DOHH2 (cell line): Measurements from ENCODE around the gene MCF2L2.

ENCODE experiments used
- H3F3A ChIP-seq: fragments of 200-600 bp; sonication (generic), shearing (Covaris generic); 2 replicates; pipeline ENCODE4 v1.6.0; 2016; ENCODE audit warnings: antibody characterized with exemption, mild to moderate bottlenecking; ENCODE audit not compliant: control insufficient read depth, insufficient read depth
- H3K27ac ChIP-seq: fragments of 200-600 bp; sonication (generic); 2 replicates; pipeline ENCODE4 v1.5.1; 2014; ENCODE audit warnings: low read depth, mild to moderate bottlenecking, low read length, moderate library complexity
- H3K27me3 ChIP-seq: fragments of 200-600 bp; sonication (generic); 2 replicates; pipeline ENCODE4 v1.6.1; 2014; ENCODE audit warnings: mild to moderate bottlenecking, low read length, mixed read lengths; ENCODE audit not compliant: control insufficient read depth
- H3K36me3 ChIP-seq: fragments of 200-600 bp; sonication (generic); 2 replicates; pipeline ENCODE4 v1.6.1; 2014; ENCODE audit warnings: mild to moderate bottlenecking, low read length, moderate library complexity, mixed read lengths; ENCODE audit not compliant: control insufficient read depth
- H3K4me1 ChIP-seq: fragments of 200-600 bp; sonication (generic); 2 replicates; pipeline ENCODE4 v1.6.1; 2014; ENCODE audit warnings: mild to moderate bottlenecking, low read length, mixed read lengths; ENCODE audit not compliant: control insufficient read depth
- H3K4me2 ChIP-seq: fragments of 200-600 bp; sonication (generic); 2 replicates; pipeline ENCODE4 v1.6.0; 2014; ENCODE audit warnings: mild to moderate bottlenecking, low read length, moderate library complexity
- H3K4me3 ChIP-seq: fragments of 200-600 bp; sonication (generic); 2 replicates; pipeline ENCODE4 v1.5.1; 2014; ENCODE audit warnings: mild to moderate bottlenecking, low read length, mixed read lengths
- H3K79me2 ChIP-seq: fragments of 200-600 bp; sonication (generic); 2 replicates; pipeline ENCODE4 v1.6.1; 2014; ENCODE audit warnings: mild to moderate bottlenecking, low read length, mixed read lengths; ENCODE audit not compliant: control insufficient read depth
- H3K9me2 ChIP-seq: fragments of 200-600 bp; sonication (generic); replicated peaks from 2 replicates; pipeline ENCODE4 v1.6.1; 2014; ENCODE audit warnings: mild to moderate bottlenecking, low read length, mixed read lengths; ENCODE audit not compliant: control insufficient read depth
- H3K9me3 ChIP-seq: fragments of 200-600 bp; sonication (generic); 2 replicates; pipeline ENCODE4 v1.6.1; 2014; ENCODE audit warnings: antibody characterized with exemption, low read length, mixed read lengths; ENCODE audit not compliant: control insufficient read depth, insufficient read depth
- H4K20me1 ChIP-seq: fragments of 200-600 bp; sonication (generic); 2 replicates; pipeline ENCODE4 v1.6.0; 2014; ENCODE audit warnings: low read depth, mild to moderate bottlenecking, antibody characterized with exemption, low read length, moderate library complexity; ENCODE audit not compliant: control insufficient read depth, insufficient read depth
- CTCF ChIP-seq: fragments of 200-600 bp; sonication (generic); IDR thresholded peaks from one replicate; pipeline ENCODE4 v1.5.1; 2014; ENCODE audit warnings: antibody characterized with exemption, mild to moderate bottlenecking, low read depth, low read length; ENCODE audit not compliant: poor library complexity, severe bottlenecking
- EZH2phosphoT487 ChIP-seq: fragments of 200-600 bp; sonication (generic); IDR thresholded peaks from 2 replicates; pipeline ENCODE4 v1.6.1; 2017; ENCODE audit warnings: borderline replicate concordance, mild to moderate bottlenecking, antibody characterized with exemption, low read length, moderate library complexity, mixed read lengths

Gene MCF2L2

GRCh38 chr3:183151821-183152351 is 276.5 kb downstream of the MCF2L2 start:
- no peak overlapping the region for H3K4me2 ChIP-seq
- no peak for TF ChIP-seq CTCF
- H3K4me1 ChIP-seq: peaks cover 11% of the 10 kb centered on the region
- no peaks in the 10 kb centered on the region for H3K9me3 ChIP-seq
- H4K20me1 ChIP-seq: no peaks in the 10 kb centered on the region
- no peaks in the 10 kb centered on the region for H3K9me2 ChIP-seq
- H3K27ac ChIP-seq: no peak overlapping the region
- H3K36me3 ChIP-seq: no peaks in the 10 kb centered on the region
- no peaks in the 10 kb centered on the region for H3F3A ChIP-seq
- H3K79me2 ChIP-seq: no peaks in the 10 kb centered on the region
- peaks cover 42% of the 10 kb centered on the region for H3K27me3 ChIP-seq
- H3K4me3 ChIP-seq: no peak overlapping the region

- Histone ChIP-seq H3K27me3 (peaks cover 37% of the 10 kb centered on the region), H3K4me2 (no peak overlapping the region), H3K4me1 (peaks cover 11% of the 10 kb centered on the region), H4K20me1 (no peaks in the 10 kb centered on the region), H3K9me3 (no peaks in the 10 kb centered on the region), H3K36me3 (no peaks in the 10 kb centered on the region), H3K79me2 (no peaks in the 10 kb centered on the region), H3K4me3 (no peak overlapping the region), H3K27ac (no peak overlapping the region), H3F3A (no peaks in the 10 kb centered on the region), H3K9me2 (no peaks in the 10 kb centered on the region)
- no peak for TF ChIP-seq EZH2phosphoT487
- TF ChIP-seq CTCF: no peak
Observed at GRCh38 chr3:183151086-183151485, 277.3 kb downstream of the MCF2L2 start.

- H3K4me2 ChIP-seq: no peak overlapping the region
- H3K4me3 ChIP-seq: no peak overlapping the region
- peaks cover 30% of the 10 kb centered on the region for H3K27me3 ChIP-seq
- no peaks in the 10 kb centered on the region for H3K9me3 ChIP-seq
- no peak for TF ChIP-seq EZH2phosphoT487
- TF ChIP-seq CTCF: no peak
- no peaks in the 10 kb centered on the region for H4K20me1 ChIP-seq
- no peaks in the 10 kb centered on the region for H3K9me2 ChIP-seq
- H3K36me3 ChIP-seq: no peaks in the 10 kb centered on the region
- peaks cover 11% of the 10 kb centered on the region for H3K4me1 ChIP-seq
- no peaks in the 10 kb centered on the region for H3F3A ChIP-seq
- H3K79me2 ChIP-seq: no peaks in the 10 kb centered on the region
- no peak overlapping the region for H3K27ac ChIP-seq
Observed at GRCh38 chr3:183149915-183150750, 278.3 kb downstream of the MCF2L2 start.
